Right cardiac atrium (tissue), 5 donors: ENCODE measurements around the gene RGS8. TPM values are rescaled to one million over a fixed set of nuclear protein-coding genes. Genes with fewer than 3 reads are reported as not detected.
A peak's percentile ranks its signal among the peaks of the same experiment; 100 is the strongest.

Experiments used
- ATAC-seq, 2 donors: fragments of 200-7000 bp; cut with Tn5 transposase; one replicate each; pipeline versions ENCODE4 v1.8.0 to v1.9.1; 2020; ENCODE audit warnings: moderate library complexity in 2 of 2, mild to moderate bottlenecking in 1 of 2
- DNase-seq, 3 donors: peaks; one replicate each; pipeline ENCODE4 v3.0.0-alpha.2; 2020
- H3K27ac ChIP-seq: one replicate; pipeline ENCODE4 v1.5.1; 2013; ENCODE audit warnings: mild to moderate bottlenecking, low read length, control low read depth, moderate library complexity
- H3K27me3 ChIP-seq: one replicate; pipeline ENCODE4 v1.6.1; 2013; ENCODE audit not compliant: control insufficient read depth, insufficient read depth
- H3K4me1 ChIP-seq: one replicate; pipeline ENCODE4 v1.6.1; 2013; ENCODE audit warnings: low read length; ENCODE audit not compliant: control insufficient read depth, insufficient read depth
- H3K4me3 ChIP-seq: one replicate; pipeline ENCODE4 v1.5.1; 2013; ENCODE audit warnings: low read length, control low read depth
- H3K9me3 ChIP-seq: one replicate; pipeline ENCODE4 v1.6.1; 2013; ENCODE audit warnings: low read length; ENCODE audit not compliant: control insufficient read depth
- WGBS: extraction: QIAGEN DNeasy Blood & Tissue Kit; methylation state at CpG from one replicate; pipeline ENCODE4 v1.1.7; 2013; 5-methylcytosine and 5-hydroxymethylcytosine counted together
- intact Hi-C, 4 donors: fragments of 100-400 bp; cut with DNase I; formaldehyde crosslinking; loops; one replicate each; pipeline versions ENCODE4 v1.11.0 to v1.14.0; 2022 to 2023
- polyA plus RNA-seq: library from polyadenylated mRNA; stranded (reverse); fragments of 200-250 nt; gene quantifications from one replicate; pipeline ENCODE4 v1.2.3, GENCODE V29; 2013
- total RNA-seq, 4 donors: library from RNA; stranded (reverse); fragmentation: NEBNext Ultra II Directional; extraction: Animal tissue kit (Norgen Biotek cat#: 25700); gene quantifications; one replicate each; pipeline ENCODE4 v1.2.1, GENCODE V29; 2021
- donor health status: healthy with polysubstance abuse.
- donor health status: DM: no; HTN: yes; CAD: no.
- donor health status: DM: no; HTN: no; CAD: no.
- donor health status: DM: no; HTN: yes; CAD: no; lungs with severe emphysema.
- donor health status: DM: yes; HTN: yes; CAD: no.

Gene RGS8
- total and polyA plus RNA-seq, 5 donors = 0.02 to 0.33 TPM; not detected in 3

DNA sequence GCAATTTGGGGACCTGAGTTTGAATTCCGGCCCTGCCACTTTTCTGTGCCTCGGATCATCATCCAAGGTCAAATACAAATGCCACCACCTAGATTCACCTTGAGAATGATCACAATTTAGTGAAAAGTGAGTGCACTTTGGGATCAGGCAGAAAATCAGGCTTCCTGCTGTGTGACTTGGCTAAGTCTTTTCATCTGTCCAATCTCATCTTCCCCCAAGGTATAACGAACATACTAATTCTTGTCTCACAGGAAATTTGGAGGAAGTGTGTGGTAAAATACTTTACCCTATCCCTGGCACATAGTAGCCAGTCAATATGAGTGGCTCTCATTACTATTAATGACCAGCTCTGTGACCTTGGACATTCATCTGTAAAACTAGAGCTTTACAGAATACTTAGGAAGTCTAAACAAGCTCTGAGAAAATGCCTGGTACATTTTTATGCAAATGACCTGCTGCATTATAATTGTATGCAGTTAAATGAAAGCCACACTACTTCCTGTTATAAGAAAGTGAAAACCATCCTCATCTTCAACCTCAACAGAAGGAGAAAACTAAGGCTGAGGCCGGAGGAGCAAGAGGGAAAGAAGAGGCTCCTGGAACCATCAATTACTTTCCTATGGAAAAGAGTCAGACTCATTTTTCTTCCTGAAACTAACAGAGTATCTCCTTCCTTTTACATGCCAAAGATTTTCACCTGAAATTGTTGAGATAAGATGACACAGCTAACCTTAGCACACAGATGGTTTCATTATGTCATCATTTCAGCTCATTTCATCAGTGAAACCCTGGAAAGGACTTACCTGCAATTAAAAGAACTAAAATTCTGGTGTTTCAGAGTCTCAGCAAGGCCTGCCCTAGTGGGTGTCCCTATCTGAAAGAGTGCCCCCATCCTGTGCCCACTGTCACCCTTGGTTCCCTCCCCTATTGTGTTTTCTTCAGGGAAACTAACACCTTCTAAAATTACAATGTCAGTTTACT is 32.6 kb upstream of the RGS8 start:
- H3K9me3 ChIP-seq = no peaks in the 10 kb centered on the region
- no peaks in the 10 kb centered on the region for H3K27me3 ChIP-seq
- intact Hi-C loops = no loop called here
- DNase-seq (no peak), ATAC-seq (no peak)
- H3K4me3 ChIP-seq = no peak overlapping the region
- no peak overlapping the region for H3K27ac ChIP-seq
- WGBS = 89% methylated on average over 4 of the region's 4 CpGs
- no peaks in the 10 kb centered on the region for H3K4me1 ChIP-seq

- Histone ChIP-seq H3K27me3 (no peaks in the 10 kb centered on the region), H3K4me1 (no peaks in the 10 kb centered on the region), H3K9me3 (no peaks in the 10 kb centered on the region), H3K4me3 (no peak overlapping the region), H3K27ac (no peak overlapping the region)
- ATAC-seq (no peak), DNase-seq (no peak)
- WGBS = 96% methylated on average over 2 of the region's 2 CpGs
- intact Hi-C loops = no loop called here
Observed at GRCh38 chr1:182715531-182715930, 31.1 kb upstream of the RGS8 start.

- intact Hi-C loops = no loop called here
- no peaks in the 10 kb centered on the region for H3K9me3 ChIP-seq
- no peak overlapping the region for H3K4me3 ChIP-seq
- no peak overlapping the region for H3K27ac ChIP-seq
- H3K27me3 ChIP-seq = no peaks in the 10 kb centered on the region
- H3K4me1 ChIP-seq = no peaks in the 10 kb centered on the region
- DNase-seq (no peak), ATAC-seq (no peak)
- WGBS = 74% methylated on average over 2 of the region's 2 CpGs
Observed at GRCh38 chr1:182714546-182714945, 30.2 kb upstream of the RGS8 start.

GRCh38 chr1:182713939-182714338 is 29.6 kb upstream of the RGS8 start:
- no peaks in the 10 kb centered on the region for H3K4me1 ChIP-seq
- no peaks in the 10 kb centered on the region for H3K9me3 ChIP-seq
- no peak overlapping the region for H3K4me3 ChIP-seq
- 75% methylated on average over 3 of the region's 3 CpGs for WGBS
- H3K27me3 ChIP-seq = no peaks in the 10 kb centered on the region
- no peak overlapping the region for H3K27ac ChIP-seq
- ATAC-seq (no peak), DNase-seq (no peak)
- intact Hi-C loops = no loop called here

DNA sequence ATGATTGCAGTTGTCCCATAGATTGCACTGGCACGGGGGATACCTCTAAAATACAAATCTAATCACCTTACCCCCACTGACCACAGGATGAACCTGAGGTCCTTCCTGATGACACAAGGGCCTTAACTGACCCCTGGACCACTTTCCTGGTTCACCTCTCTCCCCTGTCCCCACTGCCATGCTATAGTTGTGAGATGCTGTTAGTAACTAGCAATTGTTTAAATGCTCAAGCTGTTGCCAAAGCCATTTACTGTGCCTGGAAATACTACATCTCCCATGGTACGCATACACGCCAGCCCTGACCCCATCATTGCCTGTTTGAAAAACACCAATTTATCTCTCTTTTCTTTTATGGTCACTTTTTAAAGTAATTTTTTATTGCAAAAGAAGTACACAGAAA is 29.1 kb upstream of the RGS8 start:
- DNase-seq (no peak), ATAC-seq (no peak)
- no peaks in the 10 kb centered on the region for H3K27me3 ChIP-seq
- H3K9me3 ChIP-seq = no peaks in the 10 kb centered on the region
- 92% methylated on average over 3 of the region's 3 CpGs for WGBS
- no peak overlapping the region for H3K27ac ChIP-seq
- no peaks in the 10 kb centered on the region for H3K4me1 ChIP-seq
- intact Hi-C loops = no loop called here
- H3K4me3 ChIP-seq = no peak overlapping the region

GRCh38 chr1:182709855-182710254 is 25.5 kb upstream of the RGS8 start:
- H3K27ac ChIP-seq = no peak overlapping the region
- no peak for DNase-seq
- intact Hi-C loops = no loop called here
- H3K4me1 ChIP-seq = no peaks in the 10 kb centered on the region
- no peaks in the 10 kb centered on the region for H3K27me3 ChIP-seq
- no peak for ATAC-seq
- H3K4me3 ChIP-seq = no peak overlapping the region
- no peaks in the 10 kb centered on the region for H3K9me3 ChIP-seq
- 93% methylated on average over 2 of the region's 2 CpGs for WGBS

DNA sequence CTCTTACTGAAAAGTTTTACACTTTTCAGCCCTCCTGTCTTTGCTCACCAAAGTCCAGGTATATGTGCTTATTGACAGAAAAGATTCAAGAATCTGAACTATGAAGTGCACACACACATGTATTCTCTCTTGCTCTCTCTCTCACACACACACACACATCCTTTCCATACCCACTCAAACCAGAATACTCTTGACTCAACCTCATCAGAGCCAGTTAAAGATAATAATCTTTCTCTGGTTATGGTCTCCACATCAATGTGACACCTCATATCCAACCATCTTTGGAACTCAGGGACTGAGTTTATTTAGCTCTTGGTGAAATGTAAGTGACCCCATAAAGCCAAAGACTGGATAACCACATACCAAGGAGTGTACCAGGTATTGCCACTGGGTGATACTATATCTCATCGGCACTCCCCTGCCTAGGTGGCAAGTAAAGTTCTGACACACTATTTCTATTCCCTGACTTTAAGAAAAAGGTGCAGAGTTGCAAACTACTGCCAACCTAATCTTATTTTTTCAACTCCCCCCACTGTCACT is 24.9 kb upstream of the RGS8 start:
- Histone ChIP-seq H3K4me3 (no peak overlapping the region), H3K27me3 (no peaks in the 10 kb centered on the region), H3K4me1 (no peaks in the 10 kb centered on the region), H3K27ac (no peak overlapping the region), H3K9me3 (no peaks in the 10 kb centered on the region)
- intact Hi-C loops = no loop called here
- WGBS = 91% methylated on average over 1 of the region's 1 CpG
- DNase-seq = no peak
- no peak for ATAC-seq

- WGBS = 54% methylated on average over 1 of the region's 1 CpG
- intact Hi-C loops = no loop called here
- ATAC-seq = peak; percentile 79 to 90
Observed at GRCh38 chr1:182707122-182707521, 22.7 kb upstream of the RGS8 start.

DNA sequence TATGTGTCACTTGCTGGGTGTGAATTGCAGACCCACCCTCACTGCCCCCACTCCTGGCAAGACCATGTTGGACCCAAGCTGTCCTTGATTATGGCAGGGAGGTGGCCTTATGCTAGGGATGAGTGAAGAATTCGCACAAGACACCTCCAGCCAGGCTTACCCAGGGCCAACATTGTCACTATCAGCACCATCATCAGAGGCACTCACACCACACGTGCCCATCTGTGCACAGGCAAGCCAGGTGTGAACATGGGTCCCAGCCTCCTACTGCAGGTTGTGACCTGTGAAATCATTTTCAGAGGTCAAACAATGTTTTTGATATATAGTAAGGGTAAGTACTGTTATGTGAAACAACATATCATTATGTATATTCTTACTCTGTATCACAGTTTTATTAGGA is 20.3 kb upstream of the RGS8 start:
- no peak overlapping the region for H3K27ac ChIP-seq
- no peaks in the 10 kb centered on the region for H3K9me3 ChIP-seq
- H3K4me3 ChIP-seq = no peak overlapping the region
- peaks cover 3% of the 10 kb centered on the region for H3K4me1 ChIP-seq
- no peak for ATAC-seq
- intact Hi-C loops = no loop called here
- no peak for DNase-seq
- 89% methylated on average over 2 of the region's 2 CpGs for WGBS
- no peaks in the 10 kb centered on the region for H3K27me3 ChIP-seq

More at GRCh38 chr1:182707122-182707521, 22.7 kb upstream of the RGS8 start:
- H3K27me3 ChIP-seq = no peaks in the 10 kb centered on the region
- no peaks in the 10 kb centered on the region for H3K4me1 ChIP-seq
- H3K4me3 ChIP-seq = no peak overlapping the region
- no peaks in the 10 kb centered on the region for H3K9me3 ChIP-seq
- H3K27ac ChIP-seq = no peak overlapping the region
- peak; percentile 26 to 71 (median 68) for DNase-seq

DNA sequence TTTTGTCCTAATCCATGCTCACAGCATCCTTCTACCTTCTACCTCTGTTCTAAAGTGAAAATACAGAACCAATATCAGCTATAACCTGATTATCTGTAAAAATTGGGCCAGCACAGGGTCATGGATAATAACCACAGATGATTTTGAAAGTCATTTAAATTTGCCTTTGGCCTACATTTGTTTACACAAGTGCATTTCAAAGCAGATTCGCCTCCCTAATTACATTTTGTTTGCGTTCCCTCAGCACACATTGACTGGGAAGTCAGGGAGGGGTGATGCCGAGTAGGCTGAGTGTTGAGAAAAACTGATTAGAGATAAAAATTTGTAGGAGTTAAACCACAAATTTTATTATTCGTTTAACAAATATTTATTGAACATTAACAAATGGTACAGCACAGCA is 19.2 kb upstream of the RGS8 start:
- H3K4me1 ChIP-seq = peaks cover 3% of the 10 kb centered on the region
- no peak for ATAC-seq
- intact Hi-C loops = no loop called here
- no peak overlapping the region for H3K4me3 ChIP-seq
- DNase-seq = no peak
- H3K27me3 ChIP-seq = no peaks in the 10 kb centered on the region
- H3K9me3 ChIP-seq = no peaks in the 10 kb centered on the region
- WGBS = 67% methylated on average over 4 of the region's 4 CpGs
- H3K27ac ChIP-seq = no peak overlapping the region

DNA sequence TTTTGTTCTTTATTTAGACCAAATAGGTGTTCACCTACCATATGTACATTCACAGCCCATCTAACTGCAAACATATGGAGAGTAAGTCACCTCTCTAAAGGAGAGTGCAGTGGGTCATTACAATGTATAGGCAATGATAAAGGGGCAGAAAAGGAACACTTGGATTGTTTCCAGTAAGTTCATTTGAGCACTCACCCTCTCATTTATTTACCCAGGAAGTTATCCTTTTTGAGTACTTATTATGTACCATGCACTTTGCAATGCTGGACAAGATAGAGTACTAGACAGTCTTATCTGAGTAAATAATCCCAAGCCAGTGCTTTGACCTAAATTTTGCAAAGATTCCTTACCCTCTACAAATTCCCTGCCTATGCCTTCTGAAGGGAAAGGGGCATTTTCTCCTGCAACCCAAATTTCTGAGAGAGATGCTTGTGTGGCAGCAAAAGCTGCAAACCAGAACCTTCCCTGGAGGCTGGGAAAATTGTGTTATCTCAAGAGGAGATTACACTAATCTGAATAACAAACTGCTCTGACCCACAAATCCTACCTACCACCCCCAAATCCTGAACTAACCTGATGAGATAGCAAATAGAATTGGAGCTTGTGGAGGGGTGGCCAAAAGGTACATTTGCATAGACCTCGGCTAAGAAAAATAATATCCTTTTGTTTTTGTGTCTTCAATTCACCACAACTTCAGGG is 18.6 kb upstream of the RGS8 start:
- Histone ChIP-seq H3K27me3 (no peaks in the 10 kb centered on the region), H3K4me3 (no peak overlapping the region), H3K9me3 (no peaks in the 10 kb centered on the region), H3K4me1 (peaks cover 3% of the 10 kb centered on the region), H3K27ac (no peak overlapping the region)
- intact Hi-C loops = no loop called here
- DNase-seq = no peak
- ATAC-seq = no peak
- 73% methylated on average over 1 of the region's 1 CpG for WGBS
